COLO668 (cell line): ENCODE measurements around the gene OS9.

Experiments
- DNase-seq: peaks from one replicate; lab custom pipeline; 2025; ENCODE audit not compliant: unreplicated experiment; lab: John Stamatoyannopoulos, UW

Gene OS9

DNA sequence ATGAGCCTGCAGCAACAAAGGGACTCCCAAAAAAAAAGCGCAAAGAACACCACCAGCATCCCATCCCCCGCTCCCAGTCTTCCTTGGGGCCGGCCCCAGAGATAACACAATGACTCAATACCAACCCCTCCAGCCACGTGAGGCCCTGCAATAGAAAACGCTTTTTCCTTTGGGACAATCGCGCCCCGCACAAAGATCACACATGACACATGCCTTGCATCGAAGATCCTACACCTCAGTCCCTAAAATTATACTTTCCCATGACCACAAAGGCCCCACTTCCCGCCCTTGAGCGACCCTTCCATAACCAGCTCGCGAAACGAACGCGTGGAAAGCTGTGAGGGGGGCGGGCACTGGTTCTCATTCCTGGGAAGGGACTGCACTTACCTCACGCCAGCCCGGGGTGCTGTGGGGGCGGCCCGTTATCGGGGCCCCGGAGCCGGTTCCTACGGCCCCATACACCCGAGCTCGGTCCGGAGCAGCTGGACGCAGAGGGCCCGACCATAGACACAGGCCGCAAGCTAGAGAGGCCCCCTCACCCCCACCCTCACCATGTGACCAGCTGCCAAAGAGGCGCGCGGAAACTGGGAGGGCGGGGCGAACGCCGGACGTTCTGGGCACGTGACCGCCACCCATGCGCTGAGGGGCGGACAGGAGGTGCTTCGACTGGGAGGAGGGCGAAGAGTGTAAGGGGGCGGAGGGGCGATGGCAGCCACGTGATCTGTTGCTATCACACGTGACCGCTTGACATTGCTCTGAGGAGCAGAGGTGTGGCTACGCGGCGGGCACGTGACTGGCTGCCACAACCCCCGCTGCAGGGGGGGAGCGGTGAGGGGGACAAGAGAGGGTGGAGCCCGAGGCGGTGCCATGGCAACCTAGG, 58.1 kb downstream of the OS9 start, which contains the start of gene CDK4:
TSS of gene CDK4 (minus strand) at position 523 of the 880 bp plus-strand sequence. CDS start 593 bp downstream, outside the sequence.
- DNase-seq, result peak; percentile 97

- no peak for DNase-seq
These were observed 58.7 kb downstream of the OS9 start for GRCh38 chr12:57752668-57753000.

DNA sequence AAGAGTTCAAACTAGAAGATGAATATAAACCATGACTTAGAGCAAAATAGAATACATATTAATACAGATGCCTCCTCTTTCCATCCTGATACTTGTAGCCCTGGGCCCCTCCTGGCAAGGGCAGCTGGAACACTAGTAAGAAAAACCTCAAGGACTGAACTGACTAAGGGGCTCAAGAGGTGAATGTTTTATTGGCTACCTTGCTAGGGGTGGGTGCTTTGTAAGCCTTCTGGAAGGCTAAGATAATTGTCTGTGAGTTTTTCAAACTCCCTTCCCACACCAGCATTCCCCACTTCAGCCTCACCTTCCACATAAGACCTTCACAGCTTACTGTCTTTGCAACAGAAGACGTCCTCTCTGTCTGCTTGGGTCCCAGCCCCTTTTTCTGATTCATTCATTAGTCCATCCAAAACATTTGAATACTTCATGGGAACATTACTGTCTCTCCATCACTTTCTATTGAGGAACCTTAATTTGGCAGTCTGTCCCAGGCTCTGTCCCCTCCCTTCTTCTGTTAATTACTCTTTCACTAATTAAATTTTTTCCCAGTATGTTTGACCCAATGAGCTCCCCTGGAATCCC, 59.9 kb downstream of the OS9 start:
- no peak for DNase-seq

GRCh38 chr12:57754411-57755193, 60.7 kb downstream of the OS9 start, which contains the start of gene MARCHF9:
TSS of gene MARCHF9 (plus strand) at chr12:57755103. CDS start at chr12:57755529, 426 bp downstream.
- DNase-seq, result peak; percentile 76

- DNase-seq, result no peak
These were observed 61.2 kb downstream of the OS9 start for GRCh38 chr12:57755194-57755453.

- DNase-seq, result peak; percentile 57
These were observed 61.8 kb downstream of the OS9 start for GRCh38 chr12:57755454-57756372.

DNA sequence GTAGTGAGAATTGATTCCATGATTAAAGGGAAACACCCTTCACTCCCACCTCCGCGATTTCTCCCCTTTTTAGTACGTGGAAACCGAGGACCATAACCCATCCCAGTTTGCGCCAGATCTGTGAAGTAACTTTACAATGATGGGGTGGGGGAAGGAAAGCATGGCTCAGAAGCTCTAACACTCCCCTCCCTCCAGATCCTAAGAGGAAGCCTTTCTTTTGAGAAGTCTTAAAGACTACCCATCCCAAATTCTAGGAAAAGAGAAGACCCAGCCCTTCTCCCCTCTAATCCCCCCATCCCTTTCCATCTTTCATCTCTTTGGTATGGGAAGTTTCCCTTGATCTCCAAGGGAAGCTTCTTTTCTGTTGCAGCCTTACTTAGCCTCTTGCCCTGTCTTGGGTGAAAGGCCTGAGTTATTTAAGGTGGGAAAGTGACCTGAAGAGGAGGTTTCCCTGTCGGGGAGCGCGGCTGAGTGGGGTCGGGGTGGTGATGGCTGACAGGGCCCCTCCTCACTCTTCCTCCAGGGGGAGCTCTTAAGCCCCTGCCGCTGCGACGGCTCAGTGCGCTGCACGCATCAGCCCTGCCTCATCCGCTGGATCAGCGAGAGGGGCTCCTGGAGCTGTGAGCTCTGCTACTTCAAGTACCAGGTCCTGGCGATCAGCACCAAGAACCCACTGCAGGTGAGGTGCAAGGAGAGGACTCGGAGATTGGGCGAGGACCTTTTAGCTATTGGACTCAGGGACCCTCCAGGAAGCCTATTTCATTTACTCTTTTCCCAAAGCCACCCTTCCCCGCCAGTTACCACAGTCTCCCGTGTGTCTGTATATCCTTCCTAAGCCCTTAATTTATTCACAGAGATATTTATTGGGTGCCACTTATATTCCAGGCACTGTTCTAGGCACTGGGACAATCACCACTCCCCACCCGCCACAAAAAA, 62.7 kb downstream of the OS9 start:
- peak; percentile 45 for DNase-seq

DNA sequence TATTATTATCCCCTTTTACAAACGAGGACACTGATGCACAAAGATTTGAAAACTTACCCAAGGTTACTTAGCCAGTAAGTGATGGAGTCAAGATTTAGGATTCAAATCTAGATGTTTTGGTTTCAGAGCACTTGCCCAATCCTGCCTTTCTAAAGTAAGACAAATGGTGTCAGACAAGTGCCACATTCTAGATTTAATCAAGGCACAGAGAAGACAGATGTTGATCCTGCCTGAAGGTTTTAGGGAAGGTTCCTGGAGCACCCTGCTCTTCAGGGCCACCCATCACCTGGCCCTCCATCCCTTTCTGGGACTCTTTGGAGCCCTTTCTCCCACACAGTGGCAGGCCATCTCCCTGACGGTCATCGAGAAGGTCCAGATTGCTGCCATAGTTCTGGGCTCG, 63.8 kb downstream of the OS9 start:
- no peak for DNase-seq

GRCh38 chr12:57758552-57759359, 64.8 kb downstream of the OS9 start:
- no peak for DNase-seq

DNA sequence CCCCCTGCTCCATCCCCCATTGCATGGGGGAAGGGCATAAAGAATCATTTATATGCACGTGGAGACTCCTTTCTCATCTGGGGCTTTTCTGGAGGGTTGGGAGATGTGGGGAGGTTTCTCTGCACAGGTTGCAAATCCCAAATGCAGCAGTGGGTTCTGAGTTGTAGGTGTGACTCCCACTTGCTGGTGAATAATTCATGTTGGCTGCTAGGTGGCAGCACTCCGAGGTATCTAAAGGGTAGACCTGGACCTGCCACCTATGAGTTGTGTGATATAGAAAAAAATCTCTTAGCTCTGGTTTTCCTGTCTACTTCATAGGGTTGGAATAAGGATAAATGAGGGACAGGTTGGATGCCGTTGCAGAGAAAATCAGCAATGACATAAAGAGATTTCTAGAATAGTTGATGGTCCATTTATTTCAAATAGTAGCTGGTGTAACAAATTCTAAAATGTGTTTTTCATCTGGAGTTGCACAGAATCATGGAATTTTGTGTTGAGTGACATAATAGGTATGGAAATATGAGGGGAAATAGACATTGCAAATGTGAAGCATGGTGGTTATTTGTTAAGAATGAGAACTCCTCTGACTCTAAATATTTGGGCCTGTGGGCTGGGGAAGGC, 65.5 kb downstream of the OS9 start:
- peak; percentile 30 for DNase-seq

- DNase-seq, result no peak
These were observed 66.5 kb downstream of the OS9 start for GRCh38 chr12:57760347-57760982.

DNA sequence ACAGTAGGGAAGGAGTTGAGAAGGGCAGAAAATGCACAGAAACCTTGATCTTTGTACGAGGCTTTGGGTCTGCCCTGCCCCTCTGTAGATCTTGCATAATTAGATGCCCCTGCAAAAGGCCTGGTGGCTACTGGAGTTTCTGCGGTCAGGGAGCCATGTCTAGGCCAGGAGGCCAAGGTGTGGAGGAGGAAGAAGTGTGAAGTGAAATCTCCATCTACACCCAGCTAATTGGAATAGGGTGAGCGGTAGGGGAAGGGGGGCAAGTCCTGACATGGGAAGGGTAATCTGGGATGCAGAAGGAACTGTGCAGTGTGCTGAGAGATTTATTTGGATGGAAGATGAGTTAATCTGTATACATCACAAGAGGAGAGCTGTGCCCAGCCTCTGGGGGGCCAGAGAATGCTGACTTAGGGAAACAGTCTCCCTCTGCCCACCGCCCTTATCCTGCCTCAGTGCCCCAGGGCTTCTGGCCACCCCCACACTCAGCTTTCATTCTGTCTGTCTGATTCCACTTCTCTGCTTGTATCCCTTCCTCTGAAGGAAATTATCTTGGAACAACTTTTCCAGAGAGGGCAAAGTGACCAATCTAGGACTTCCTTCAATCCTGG, 67.6 kb downstream of the OS9 start:
- DNase-seq, result no peak

GRCh38 chr12:57762463-57762862, 68.5 kb downstream of the OS9 start:
- DNase-seq, result no peak

DNA sequence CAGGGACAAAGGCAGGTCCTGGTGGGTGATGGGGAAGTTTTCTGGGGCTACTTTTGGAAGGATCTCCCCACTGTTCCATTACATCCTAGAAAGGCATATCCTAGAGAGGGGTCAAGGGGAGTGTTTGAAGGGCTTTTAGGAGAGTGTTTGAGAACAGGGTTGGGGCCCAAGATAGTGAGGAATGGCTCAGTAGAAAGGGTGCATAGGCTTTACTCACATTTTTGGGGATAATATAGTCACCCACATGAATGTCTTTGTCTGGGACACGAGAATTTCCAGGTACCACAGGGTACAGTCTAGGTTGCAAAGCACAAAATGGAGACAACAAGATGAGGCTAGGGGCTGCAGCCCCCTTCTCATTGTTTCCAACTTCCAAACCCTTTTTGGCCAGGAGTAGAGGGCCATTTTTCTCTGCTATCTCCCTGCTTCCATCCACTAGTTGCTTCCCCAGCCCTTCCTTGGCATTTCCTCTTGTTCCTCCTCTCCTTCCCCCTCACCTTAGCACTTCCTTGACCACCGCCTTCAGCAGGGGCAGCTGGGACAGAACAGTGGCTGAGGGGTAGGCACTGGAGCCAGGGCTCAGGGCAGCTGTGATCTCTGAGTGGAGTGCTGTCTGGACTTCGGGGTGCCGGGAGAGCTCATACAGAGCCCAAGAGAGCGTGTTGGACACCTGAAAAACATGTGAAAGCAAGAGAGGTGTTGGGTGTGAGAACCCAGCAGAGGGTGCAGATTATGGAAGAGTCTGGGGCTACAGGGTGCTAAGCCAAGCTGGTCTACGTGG, 70.1 kb downstream of the OS9 start:
- DNase-seq, result no peak

- DNase-seq, result peak; percentile 26
These were observed 70.7 kb downstream of the OS9 start for GRCh38 chr12:57764662-57765002.

DNA sequence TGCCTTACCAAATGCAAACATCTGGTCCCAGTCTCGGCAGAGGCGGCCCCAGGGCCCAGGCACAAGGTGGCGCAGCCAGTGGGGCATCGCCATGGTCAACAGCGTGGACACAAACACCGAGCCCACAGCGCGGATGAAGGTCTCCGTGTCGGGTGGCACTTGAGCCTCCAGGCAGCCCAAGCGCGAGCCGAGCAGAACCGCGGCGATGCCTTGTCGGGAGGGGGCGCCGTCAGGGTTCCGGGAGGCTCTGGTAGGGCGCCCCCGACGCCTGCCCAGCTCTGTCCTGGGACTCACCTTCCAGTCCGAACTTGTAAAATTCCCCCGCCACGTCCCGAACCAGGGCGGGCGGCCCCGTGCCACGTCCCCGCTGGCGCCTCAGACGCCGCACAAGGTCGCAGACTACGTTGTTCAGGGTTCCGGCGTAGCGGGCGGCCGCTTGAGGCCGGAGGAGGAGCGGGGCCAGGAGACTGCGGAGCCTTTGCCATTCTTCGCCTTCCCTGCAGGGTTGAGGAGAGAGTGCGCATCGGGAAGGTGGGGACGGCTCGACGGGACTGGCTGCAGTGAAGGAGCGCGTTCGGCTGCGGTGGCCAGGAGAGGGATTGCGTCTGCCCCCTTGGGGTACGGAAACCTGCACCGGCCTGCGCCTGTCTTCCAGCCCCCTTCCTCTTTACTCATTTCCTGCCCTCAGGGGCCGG, 71.2 kb downstream of the OS9 start:
- peak; percentile 32 for DNase-seq
